Sigmoid colon (tissue), 7 donors: ENCODE results near the gene COL1A2. TPM values are rescaled to one million over a fixed set of nuclear protein-coding genes. Genes with fewer than 3 reads are reported as not detected.

ENCODE experiments used
- DNase-seq: peaks from one replicate; pipeline ENCODE4 v3.0.0-alpha.2; 2019
- H3K27ac ChIP-seq, 4 donors: fragments of 200-600 bp; sonication (generic); one replicate each; pipeline ENCODE4 v1.5.1; 2016 to 2019; ENCODE audit warnings: mild to moderate bottlenecking in 1 of 4
- H3K27me3 ChIP-seq, 3 donors: fragments of 200-600 bp; sonication (generic); one replicate each; pipeline ENCODE4 v1.5.1; 2019; ENCODE audit warnings: mild to moderate bottlenecking in 1 of 3
- H3K36me3 ChIP-seq, 4 donors: fragments of 200-600 bp; sonication (generic); one replicate each; pipeline ENCODE4 v1.5.1; 2016 to 2019
- H3K4me1 ChIP-seq, 4 donors: fragments of 200-600 bp; sonication (generic); one replicate each; pipeline ENCODE4 v1.5.1; 2017 to 2019
- H3K4me3 ChIP-seq, 4 donors: fragments of 200-600 bp; sonication (generic); one replicate each; pipeline ENCODE4 v1.5.1; 2017 to 2019; ENCODE audit warnings: mild to moderate bottlenecking in 2 of 4, moderate library complexity in 1 of 4
- H3K9me3 ChIP-seq, 4 donors: fragments of 200-600 bp in 3 of 4; sonication (generic) in 3 of 4; one replicate each; pipeline versions ENCODE4 v1.5.1 to v1.6.1; 2013 to 2019
- CTCF ChIP-seq, 4 experiments: fragments of 450-650 bp in 3 of 4; fragments of 200-600 bp in 1 of 4; IDR thresholded peaks; one replicate each; pipeline ENCODE4 v1.5.1; 2016 to 2019; ENCODE audit warnings: antibody characterized with exemption in 4 of 4, mild to moderate bottlenecking in 3 of 4, moderate library complexity in 2 of 4
- EP300 ChIP-seq, 4 donors: sonication (generic); formaldehyde crosslinking; IDR thresholded peaks; one replicate each; pipeline ENCODE4 v1.6.1; 2017; ENCODE audit warnings: antibody characterized with exemption in 4 of 4
- POLR2A ChIP-seq, 2 donors: fragments of 450-650 bp; IDR thresholded peaks; one replicate each; pipeline ENCODE4 v1.6.1; 2016; ENCODE audit warnings: antibody characterized with exemption in 2 of 2, mild to moderate bottlenecking in 2 of 2, moderate library complexity in 2 of 2
- POLR2AphosphoS5 ChIP-seq, 4 donors: sonication (generic); formaldehyde crosslinking; IDR thresholded peaks; one replicate each; pipeline ENCODE4 v1.6.1; 2017; ENCODE audit warnings: antibody characterized with exemption in 4 of 4
- WGBS, 2 donors: extraction: QIAGEN DNeasy Blood & Tissue Kit; methylation state at CpG; one replicate each; pipeline ENCODE4 v1.1.7; 2013; 5-methylcytosine and 5-hydroxymethylcytosine counted together
- intact Hi-C: fragments of 100-400 bp; cut with DNase I; formaldehyde crosslinking; loops from one replicate; pipeline ENCODE4 v1.15.1; 2023
- polyA plus RNA-seq, 3 donors: library from polyadenylated mRNA; stranded (reverse); fragments of 200-250 nt; gene quantifications; one replicate each; pipeline ENCODE4 v1.2.3, GENCODE V29; 2013
- total RNA-seq, 4 donors: library from RNA; depleted of rRNA; stranded (reverse); fragments of >200 nt; gene quantifications; one replicate each; pipeline ENCODE4 v1.1.0, GENCODE V29; 2016
- donor health status: healthy with polysubstance abuse.
- donor health status: Bipolar disorder and iron deficiency.
- donor health status: healthy.

COL1A2 gene
- total and polyA plus RNA-seq, 7 donors = 12.3 to 1,047 (median 104) TPM

- Histone ChIP-seq H3K36me3 (no peaks in the 10 kb centered on the region), H3K27ac (peak overlapping the region in 3 of 4 donors; percentile 23 to 56 (median 35)), H3K4me1 (peaks cover 0 to 39% (median 20%) of the 10 kb centered on the region in 4 donors), H3K9me3 (no peaks in the 10 kb centered on the region), H3K27me3 (no peaks in the 10 kb centered on the region), H3K4me3 (peak overlapping the region in 1 of 4 donors; percentile 5)
- TF ChIP-seq POLR2AphosphoS5 (IDR thresholded peaks at IDR 0.05) = peak; percentile 57 to 81 (median 68)
- no peak for TF ChIP-seq POLR2A (IDR thresholded peaks at IDR 0.05)
- no peak for TF ChIP-seq CTCF (IDR thresholded peaks at IDR 0.05)
- TF ChIP-seq EP300 (IDR thresholded peaks at IDR 0.05) = peak in 1 of 4 donors; percentile 24
- DNase-seq = peak; percentile 69
- WGBS, 2 donors = 26 to 57% methylated on average over 3 of the region's 3 CpGs
- intact Hi-C loops = loop anchor here (2.0 to 5.0 kb wide), 2 partner anchors 55 to 205 kb away; partner anchors contain the start of genes CASD1 and SGCE
These were observed 57.5 kb downstream of the COL1A2 start for GRCh38 chr7:94452239-94452638.

- Histone ChIP-seq H3K9me3 (no peaks in the 10 kb centered on the region), H3K36me3 (no peaks in the 10 kb centered on the region), H3K27ac (no peak overlapping the region), H3K4me3 (no peak overlapping the region), H3K27me3 (no peaks in the 10 kb centered on the region), H3K4me1 (peaks cover 0 to 39% (median 20%) of the 10 kb centered on the region in 4 donors)
- no peak for DNase-seq
- 89 to 93% methylated on average over 2 of the region's 2 CpGs for WGBS, 2 donors
- intact Hi-C loops = loop anchor here (2.0 to 5.0 kb wide), 2 partner anchors 53 to 203 kb away; partner anchors contain the start of genes CASD1 and SGCE
- TF ChIP-seq EP300 (IDR thresholded peaks at IDR 0.05) = no peak
- no peak for TF ChIP-seq POLR2A (IDR thresholded peaks at IDR 0.05)
- no peak for TF ChIP-seq POLR2AphosphoS5 (IDR thresholded peaks at IDR 0.05)
- no peak for TF ChIP-seq CTCF (IDR thresholded peaks at IDR 0.05)
These were observed 59.2 kb downstream of the COL1A2 start for GRCh38 chr7:94453898-94454297.

GRCh38 chr7:94458041-94458440 is 63.3 kb downstream of the COL1A2 start:
- intact Hi-C loops = no loop called here

GRCh38 chr7:94466516-94466915 is 71.8 kb downstream of the COL1A2 start:
- no peak for DNase-seq
- Histone ChIP-seq H3K4me1 (no peaks in the 10 kb centered on the region), H3K4me3 (no peak overlapping the region), H3K9me3 (peaks cover 0 to 3% (median 0%) of the 10 kb centered on the region in 4 donors), H3K36me3 (no peaks in the 10 kb centered on the region), H3K27ac (no peak overlapping the region), H3K27me3 (no peaks in the 10 kb centered on the region)
- 62 to 64% methylated on average over 1 of the region's 1 CpG for WGBS, 2 donors
- TF ChIP-seq POLR2A (IDR thresholded peaks at IDR 0.05) (no peak), EP300 (IDR thresholded peaks at IDR 0.05) (no peak), CTCF (IDR thresholded peaks at IDR 0.05) (no peak), POLR2AphosphoS5 (IDR thresholded peaks at IDR 0.05) (no peak)
- intact Hi-C loops = no loop called here

More at GRCh38 chr7:94458041-94458440, 63.3 kb downstream of the COL1A2 start:
- Histone ChIP-seq H3K27ac (no peak overlapping the region), H3K27me3 (no peaks in the 10 kb centered on the region), H3K4me1 (no peaks in the 10 kb centered on the region), H3K9me3 (no peaks in the 10 kb centered on the region), H3K36me3 (no peaks in the 10 kb centered on the region), H3K4me3 (no peak overlapping the region)
- no peak for TF ChIP-seq EP300 (IDR thresholded peaks at IDR 0.05)
- WGBS, 2 donors = 93 to 96% methylated on average over 4 of the region's 4 CpGs
- no peak for DNase-seq

- Histone ChIP-seq H3K4me3 (no peak overlapping the region), H3K27me3 (no peaks in the 10 kb centered on the region), H3K9me3 (peaks cover 0 to 6% (median 0%) of the 10 kb centered on the region in 4 donors), H3K27ac (no peak overlapping the region), H3K36me3 (no peaks in the 10 kb centered on the region), H3K4me1 (no peaks in the 10 kb centered on the region)
- intact Hi-C loops = no loop called here
- 87 to 90% methylated on average over 2 of the region's 2 CpGs for whole genome bisulfite sequencing, 2 donors
- TF ChIP-seq POLR2AphosphoS5 (IDR thresholded peaks at IDR 0.05) = no peak
- no peak for DNase-seq
These were observed 76.9 kb downstream of the COL1A2 start for GRCh38 chr7:94471604-94472003.

GRCh38 chr7:94472608-94473007 is 77.9 kb downstream of the COL1A2 start:
- no peaks in the 10 kb centered on the region for H3K36me3 ChIP-seq
- no peaks in the 10 kb centered on the region for H3K27me3 ChIP-seq
- no peaks in the 10 kb centered on the region for H3K4me1 ChIP-seq
- TF ChIP-seq EP300 (IDR thresholded peaks at IDR 0.05) = no peak
- no peak for TF ChIP-seq POLR2A (IDR thresholded peaks at IDR 0.05)
- no peak for TF ChIP-seq POLR2AphosphoS5 (IDR thresholded peaks at IDR 0.05)
- TF ChIP-seq CTCF (IDR thresholded peaks at IDR 0.05) = no peak
- intact Hi-C loops = no loop called here
- peaks cover 0 to 6% (median 0%) of the 10 kb centered on the region in 4 donors for H3K9me3 ChIP-seq
- DNase-seq = no peak
- H3K4me3 ChIP-seq = no peak overlapping the region
- 81 to 94% methylated on average over 1 of the region's 1 CpG for WGBS, 2 donors
- H3K27ac ChIP-seq = no peak overlapping the region
